Measurements from ENCODE around the gene RIT1. TPM values are rescaled to one million over a fixed set of nuclear protein-coding genes. Genes with fewer than 3 reads are reported as not detected.

RIT1 gene
- total RNA-seq, 4 donors from 2014 or later = 9.6 to 16.8 (median 15.2) TPM

- Histone ChIP-seq H3K27me3 (no peaks in the 10 kb centered on the region), H3K27ac (peak overlapping the region; percentile 89 to 96 (median 93)), H3K9me3 (no peaks in the 10 kb centered on the region), H3K4me3 (no peak overlapping the region), H3K36me3 (peaks cover 0 to 70% of the 10 kb centered on the region in 2 donors), H3K4me1 (peaks cover 8 to 16% of the 10 kb centered on the region in 2 donors)
- TF ChIP-seq POLR2A (IDR thresholded peaks at IDR 0.05) (no peak), CTCF (IDR thresholded peaks at IDR 0.05 in 4 of 5, conservative IDR thresholded peaks at IDR 0.05 in 1 of 5) (no peak)
- DNase-seq (no peak), ATAC-seq (no peak)
- in situ Hi-C loops (cut with MboI; ENCODE audit: low sequenced_read_pairs in 4 of 4) = no loop called here
- intact Hi-C loops (cut with DNase I; ENCODE audit: low total_unique reads) = no loop called here
These were observed 947 bp upstream of the RIT1 start for GRCh38 chr1:155912056-155912536.

- Histone ChIP-seq H3K27ac (peak overlapping the region; percentile 89 to 96 (median 93)), H3K9me3 (no peaks in the 10 kb centered on the region), H3K27me3 (no peaks in the 10 kb centered on the region), H3K4me3 (peak overlapping the region; percentile 73 to 99 (median 83)), H3K36me3 (peaks cover 0 to 70% of the 10 kb centered on the region in 2 donors), H3K4me1 (peaks cover 8 to 16% of the 10 kb centered on the region in 2 donors)
- intact Hi-C loops (cut with DNase I; ENCODE audit: low total_unique reads) (loop anchor here (1.0 to 2.0 kb wide), 3 partner anchors 24 to 166 kb away; partner anchors contain the start of genes KHDC4 and SYT11), in situ Hi-C loops (cut with MboI; ENCODE audit: low sequenced_read_pairs in 4 of 4) (no loop called here)
- peak; percentile 51 to 55 for ATAC-seq
- no peak for TF ChIP-seq CTCF (IDR thresholded peaks at IDR 0.05 in 4 of 5, conservative IDR thresholded peaks at IDR 0.05 in 1 of 5)
- no peak for TF ChIP-seq POLR2A (IDR thresholded peaks at IDR 0.05)
- DNase-seq = no peak
These were observed 478 bp downstream of the RIT1 start for GRCh38 chr1:155910621-155911121.

- in situ Hi-C loops (cut with MboI; ENCODE audit: low sequenced_read_pairs in 4 of 4) = no loop called here
- H3K36me3 ChIP-seq = peaks cover 0 to 72% of the 10 kb centered on the region in 2 donors
- H3K27me3 ChIP-seq = no peaks in the 10 kb centered on the region
- peaks cover 8 to 16% of the 10 kb centered on the region in 2 donors for H3K4me1 ChIP-seq
- H3K4me3 ChIP-seq = peak overlapping the region in 3 of 4 donors; percentile 73 to 99 (median 85)
- intact Hi-C loops (cut with DNase I; ENCODE audit: low total_unique reads) = loop anchor here (2.0 kb wide), 2 partner anchors 51 to 165 kb away; partner anchors contain the start of gene SYT11
- peak overlapping the region; percentile 89 to 96 (median 93) for H3K27ac ChIP-seq
- no peak for ATAC-seq
- TF ChIP-seq CTCF (IDR thresholded peaks at IDR 0.05 in 4 of 5, conservative IDR thresholded peaks at IDR 0.05 in 1 of 5) (no peak), POLR2A (IDR thresholded peaks at IDR 0.05) (no peak)
- DNase-seq = no peak
- no peaks in the 10 kb centered on the region for H3K9me3 ChIP-seq
These were observed 1.3 kb downstream of the RIT1 start for GRCh38 chr1:155909894-155910293.

GRCh38 chr1:155904261-155904660 lies 6.9 kb downstream of the RIT1 start:
- DNase-seq (no peak), ATAC-seq (no peak)
- in situ Hi-C loops (cut with MboI; ENCODE audit: low sequenced_read_pairs in 4 of 4) = no loop called here
- H3K4me3 ChIP-seq = no peak overlapping the region
- H3K4me1 ChIP-seq = no peaks in the 10 kb centered on the region
- no peaks in the 10 kb centered on the region for H3K27me3 ChIP-seq
- intact Hi-C loops (cut with DNase I; ENCODE audit: low total_unique reads) = no loop called here
- TF ChIP-seq CTCF (IDR thresholded peaks at IDR 0.05 in 4 of 5, conservative IDR thresholded peaks at IDR 0.05 in 1 of 5) = no peak
- no peak for TF ChIP-seq POLR2A (IDR thresholded peaks at IDR 0.05)
- peaks cover 9 to 97% of the 10 kb centered on the region in 2 donors for H3K36me3 ChIP-seq
- H3K27ac ChIP-seq = no peak overlapping the region
- H3K9me3 ChIP-seq = no peaks in the 10 kb centered on the region
